Lower leg skin (tissue), 3 donors: ENCODE measurements around the gene CFAP410.

Experiments
- CTCF ChIP-seq, 3 donors: fragments of 450-650 bp; IDR thresholded peaks; one replicate each; pipeline ENCODE4 v1.5.1; 2016; ENCODE audit warnings: antibody characterized with exemption in 3 of 3, mild to moderate bottlenecking in 3 of 3, moderate library complexity in 2 of 3
- POLR2A ChIP-seq, 2 donors: fragments of 450-650 bp; IDR thresholded peaks; one replicate each; pipeline ENCODE4 v1.6.1; 2016 to 2017; ENCODE audit warnings: antibody characterized with exemption in 2 of 2, mild to moderate bottlenecking in 1 of 2, moderate library complexity in 1 of 2

GRCh38 chr21:44383216-44383615, 44.0 kb upstream of the CFAP410 start:
- TF ChIP-seq CTCF (IDR thresholded peaks at IDR 0.05) (no peak), POLR2A (IDR thresholded peaks at IDR 0.05) (no peak)
